Left ventricle myocardium inferior (tissue), 1 donor: Measurements from ENCODE around the gene BBS1. TPM values are rescaled to one million over a fixed set of nuclear protein-coding genes. Genes with fewer than 3 reads are reported as not detected.

Experiments used
- DNase-seq: peaks from one replicate; pipeline ENCODE4 v3.0.0-alpha.2; 2020
- H3K27ac ChIP-seq: fragments of 200-600 bp; replicated peaks from 2 replicates; pipeline ENCODE4 v1.8.0; 2021
- H3K27me3 ChIP-seq: fragments of 200-600 bp; 2 replicates; pipeline ENCODE4 v1.8.0; 2021; ENCODE audit warnings: low read depth
- H3K36me3 ChIP-seq: fragments of 200-600 bp; 2 replicates; pipeline ENCODE4 v1.8.0; 2021
- H3K4me1 ChIP-seq: fragments of 200-600 bp; 2 replicates; pipeline ENCODE4 v1.8.0; 2021
- H3K4me3 ChIP-seq: fragments of 200-600 bp; 2 replicates; pipeline ENCODE4 v1.8.0; 2021; ENCODE audit warnings: mild to moderate bottlenecking, moderate library complexity
- H3K9me3 ChIP-seq: fragments of 200-600 bp; replicated peaks from 2 replicates; pipeline ENCODE4 v1.8.0; 2021
- intact Hi-C: fragments of 100-400 bp; cut with micrococcal nuclease; formaldehyde crosslinking; loops from one replicate; pipeline ENCODE4 v1.11.0; 2022
- total RNA-seq: library from RNA; stranded (reverse); fragmentation: NEBNext Ultra II Directional; extraction: Animal tissue kit (Norgen Biotek cat#: 25700); gene quantifications from one replicate; pipeline ENCODE4 v1.2.1, GENCODE V29; 2021
- TF ChIP-seq, protein P1 (sequence below): fragments of 200-600 bp; IDR thresholded peaks from 2 replicates; pipeline ENCODE4 v1.8.0; 2021; ENCODE audit warnings: antibody characterized with exemption, mild to moderate bottlenecking, borderline replicate concordance
- donor health status: DM: no; HTN: yes; CAD: no; lungs with severe emphysema.

Gene BBS1
- total RNA-seq, 1 donor from 2014 or later, result 16.9 TPM

GRCh38 chr11:66477263-66478201, 32.9 kb upstream of the BBS1 start:
- intact Hi-C loops, result no loop called here
- Histone ChIP-seq H3K4me1 (peaks cover 25% of the 10 kb centered on the region), H3K27me3 (no peaks in the 10 kb centered on the region), H3K9me3 (no peaks in the 10 kb centered on the region), H3K27ac (no peak overlapping the region), H3K4me3 (no peak overlapping the region), H3K36me3 (peaks cover 35% of the 10 kb centered on the region)
- TF ChIP-seq, protein P1, sequence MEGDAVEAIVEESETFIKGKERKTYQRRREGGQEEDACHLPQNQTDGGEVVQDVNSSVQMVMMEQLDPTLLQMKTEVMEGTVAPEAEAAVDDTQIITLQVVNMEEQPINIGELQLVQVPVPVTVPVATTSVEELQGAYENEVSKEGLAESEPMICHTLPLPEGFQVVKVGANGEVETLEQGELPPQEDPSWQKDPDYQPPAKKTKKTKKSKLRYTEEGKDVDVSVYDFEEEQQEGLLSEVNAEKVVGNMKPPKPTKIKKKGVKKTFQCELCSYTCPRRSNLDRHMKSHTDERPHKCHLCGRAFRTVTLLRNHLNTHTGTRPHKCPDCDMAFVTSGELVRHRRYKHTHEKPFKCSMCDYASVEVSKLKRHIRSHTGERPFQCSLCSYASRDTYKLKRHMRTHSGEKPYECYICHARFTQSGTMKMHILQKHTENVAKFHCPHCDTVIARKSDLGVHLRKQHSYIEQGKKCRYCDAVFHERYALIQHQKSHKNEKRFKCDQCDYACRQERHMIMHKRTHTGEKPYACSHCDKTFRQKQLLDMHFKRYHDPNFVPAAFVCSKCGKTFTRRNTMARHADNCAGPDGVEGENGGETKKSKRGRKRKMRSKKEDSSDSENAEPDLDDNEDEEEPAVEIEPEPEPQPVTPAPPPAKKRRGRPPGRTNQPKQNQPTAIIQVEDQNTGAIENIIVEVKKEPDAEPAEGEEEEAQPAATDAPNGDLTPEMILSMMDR, result no peak
- DNase-seq, result no peak

DNA sequence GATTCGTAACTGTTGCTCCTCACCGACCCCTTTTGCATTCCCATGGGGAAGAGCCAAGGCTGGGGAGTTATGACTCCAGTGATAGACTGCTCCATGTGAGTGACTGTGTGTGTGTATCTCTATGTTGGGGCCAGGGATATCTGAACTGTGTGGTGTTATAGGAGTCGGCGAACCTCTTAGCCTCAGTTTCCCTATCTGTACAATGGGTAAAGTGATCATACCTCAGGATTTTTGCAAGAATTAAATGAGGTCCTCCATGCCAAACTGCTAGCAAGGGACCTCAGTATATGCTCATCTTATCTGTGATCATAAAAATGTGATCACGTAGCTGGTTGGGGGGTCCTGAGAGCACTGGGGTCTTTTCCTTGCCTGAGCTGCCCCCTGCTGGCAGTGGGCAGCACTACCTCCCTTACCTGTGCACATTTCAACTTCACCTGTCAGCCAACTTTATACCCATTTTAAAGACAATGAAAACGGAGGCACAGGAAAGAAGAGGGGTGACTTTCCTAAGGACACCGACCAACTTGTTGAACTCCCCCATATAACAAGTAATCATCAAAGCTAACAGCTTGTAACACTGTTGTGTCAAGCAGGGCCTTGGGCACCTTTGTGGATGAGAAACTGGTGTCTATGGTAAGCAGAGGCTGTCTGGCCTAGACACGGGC, 31.6 kb upstream of the BBS1 start:
- Histone ChIP-seq H3K27me3 (no peaks in the 10 kb centered on the region), H3K4me3 (peak overlapping the region; percentile 78), H3K36me3 (peaks cover 22% of the 10 kb centered on the region), H3K9me3 (no peaks in the 10 kb centered on the region), H3K27ac (peak overlapping the region; percentile 92), H3K4me1 (peaks cover 25% of the 10 kb centered on the region)
- intact Hi-C loops, result no loop called here
- TF ChIP-seq, protein P1, result peak; percentile 72
- no peak for DNase-seq

GRCh38 chr11:66479394-66480116, 30.9 kb upstream of the BBS1 start:
- peak overlapping the region; percentile 92 for H3K27ac ChIP-seq
- H3K27me3 ChIP-seq, result no peaks in the 10 kb centered on the region
- intact Hi-C loops, result no loop called here
- peaks cover 25% of the 10 kb centered on the region for H3K4me1 ChIP-seq
- TF ChIP-seq, protein P1, result no peak
- H3K36me3 ChIP-seq, result peaks cover 15% of the 10 kb centered on the region
- DNase-seq, result peak; percentile 32
- no peaks in the 10 kb centered on the region for H3K9me3 ChIP-seq
- peak overlapping the region; percentile 78 for H3K4me3 ChIP-seq

DNA sequence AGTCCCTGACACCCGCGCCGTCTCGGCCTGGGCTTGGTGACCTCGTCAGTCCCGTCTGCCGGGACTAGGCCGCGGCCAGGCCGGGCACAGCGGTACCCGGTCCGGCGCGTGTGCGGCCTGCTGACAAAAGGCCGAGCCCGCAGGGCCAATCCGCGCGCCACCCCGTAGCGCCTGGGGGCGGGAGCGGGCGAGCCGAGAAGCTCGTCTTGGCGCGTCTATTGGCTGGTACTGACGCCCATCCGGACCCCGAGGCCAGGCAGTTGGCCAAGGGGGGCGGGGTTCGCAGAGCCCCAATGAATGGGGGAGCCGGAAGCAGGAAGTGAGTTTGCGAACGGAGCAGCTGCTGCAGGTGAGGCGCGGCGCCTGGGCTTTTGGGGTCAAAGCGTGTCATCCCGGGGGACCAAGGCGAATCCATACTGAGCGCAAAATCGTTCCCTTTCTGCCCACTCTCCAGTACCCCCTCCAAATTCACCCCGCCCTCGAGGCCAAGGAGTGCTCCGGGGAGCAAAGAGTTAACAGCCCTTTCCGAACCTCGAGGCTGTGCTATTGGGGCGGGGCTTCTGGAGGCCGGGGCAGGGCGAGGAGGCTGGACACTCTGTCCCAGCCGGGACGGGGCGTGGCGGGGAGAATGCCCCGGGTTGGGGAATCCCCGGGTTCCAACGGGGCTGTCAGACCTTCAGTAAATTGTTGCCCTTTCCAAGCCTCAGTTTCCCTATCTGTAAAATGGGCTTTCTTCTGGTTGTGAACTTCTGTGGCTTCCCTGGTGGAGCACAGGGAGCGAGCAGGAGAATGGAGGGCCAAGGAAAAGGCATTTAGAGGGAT, 30.1 kb upstream of the BBS1 start, which contains the start of gene DPP3:
Gene DPP3 (plus strand): TSS at position 318 of the 822 bp plus-strand sequence. CDS start 1,767 bp downstream, outside the sequence.
- intact Hi-C loops, result no loop called here
- DNase-seq, result peak; percentile 98
- H3K4me1 ChIP-seq, result peaks cover 25% of the 10 kb centered on the region
- peak within 1 kb of the TSS; percentile 92 for H3K27ac ChIP-seq
- peaks cover 8% of the 10 kb centered on the region for H3K36me3 ChIP-seq
- H3K4me3 ChIP-seq, result peak within 1 kb of the TSS; percentile 78
- H3K27me3 ChIP-seq, result no peaks in the 10 kb centered on the region
- TF ChIP-seq, protein P1, result no peak
- no peaks in the 10 kb centered on the region for H3K9me3 ChIP-seq
